HEK293 (cell line): ENCODE data around the gene ABCB10.

Source experiments
- HOXD13 ChIP-seq: sonication (generic); formaldehyde crosslinking; IDR thresholded peaks from 2 replicates; pipeline ENCODE4 v1.8.0; 2022; ENCODE audit warnings: missing genetic modification reagents, borderline replicate concordance
- MEIS1 ChIP-seq: sonication (generic); formaldehyde crosslinking; IDR thresholded peaks from 2 replicates; pipeline ENCODE4 v1.8.1; 2022; ENCODE audit warnings: missing genetic modification reagents, mild to moderate bottlenecking, borderline replicate concordance
- PRDM1 ChIP-seq: fragments of 450-650 bp; formaldehyde crosslinking; IDR thresholded peaks from 2 replicates; pipeline ENCODE4; 2016; ENCODE audit warnings: missing biosample characterization, missing genetic modification characterization
- PRDM4 ChIP-seq: fragments of 450-650 bp; formaldehyde crosslinking; IDR thresholded peaks from 2 replicates; pipeline ENCODE4 v1.5.1; 2017; ENCODE audit warnings: missing biosample characterization, missing genetic modification characterization
- ZBTB20 ChIP-seq: fragments of 450-650 bp; formaldehyde crosslinking; IDR thresholded peaks from 2 replicates; pipeline ENCODE4 v1.5.1; 2016; ENCODE audit warnings: missing biosample characterization, missing genetic modification characterization
- ZBTB8A ChIP-seq: fragments of 450-650 bp; formaldehyde crosslinking; IDR thresholded peaks from 2 replicates; pipeline ENCODE4 v1.5.1; 2016; ENCODE audit warnings: missing biosample characterization, missing genetic modification characterization
- ZFHX2 ChIP-seq: fragments of 450-650 bp; formaldehyde crosslinking; conservative IDR thresholded peaks from 2 replicates; pipeline ENCODE4 v1.5.1; 2016; ENCODE audit warnings: missing biosample characterization, missing genetic modification characterization
- ZNF2 ChIP-seq: fragments of 450-650 bp; formaldehyde crosslinking; IDR thresholded peaks from 2 replicates; pipeline ENCODE4 v1.5.1; 2016; ENCODE audit warnings: missing biosample characterization, missing genetic modification characterization
- ZNF211 ChIP-seq: fragments of 450-650 bp; formaldehyde crosslinking; IDR thresholded peaks from 2 replicates; pipeline ENCODE4 v1.5.1; 2016; ENCODE audit warnings: low read depth, missing biosample characterization, missing genetic modification characterization
- ZNF266 ChIP-seq: fragments of 450-650 bp; formaldehyde crosslinking; IDR thresholded peaks from 2 replicates; pipeline ENCODE4 v1.5.1; 2016; ENCODE audit warnings: missing biosample characterization, missing genetic modification characterization, low read depth
- ZNF324 ChIP-seq: fragments of 450-650 bp; formaldehyde crosslinking; IDR thresholded peaks from 2 replicates; pipeline ENCODE4 v1.5.1; 2016; ENCODE audit warnings: missing biosample characterization, missing genetic modification characterization
- ZNF341 ChIP-seq: fragments of 450-650 bp; formaldehyde crosslinking; IDR thresholded peaks from 2 replicates; pipeline ENCODE4; 2016; ENCODE audit warnings: low read depth, missing biosample characterization, missing genetic modification characterization
- ZNF501 ChIP-seq: fragments of 450-650 bp; formaldehyde crosslinking; IDR thresholded peaks from 2 replicates; pipeline ENCODE4 v1.5.1; 2016; ENCODE audit warnings: missing biosample characterization, missing genetic modification characterization
- ZNF513 ChIP-seq: fragments of 450-650 bp; IDR thresholded peaks from 2 replicates; pipeline ENCODE4 v1.5.1; 2018; ENCODE audit warnings: missing biosample characterization, missing genetic modification characterization
- ZNF610 ChIP-seq: fragments of 450-650 bp; formaldehyde crosslinking; IDR thresholded peaks from 2 replicates; pipeline ENCODE4 v1.5.1; 2016; ENCODE audit warnings: missing biosample characterization, missing genetic modification characterization, borderline replicate concordance
- ZNF639 ChIP-seq: fragments of 450-650 bp; formaldehyde crosslinking; IDR thresholded peaks from 2 replicates; pipeline ENCODE4 v1.5.1; 2016; ENCODE audit warnings: missing biosample characterization, missing genetic modification characterization
- ZNF747 ChIP-seq: fragments of 450-650 bp; formaldehyde crosslinking; IDR thresholded peaks from 2 replicates; pipeline ENCODE4 v1.5.1; 2016; ENCODE audit warnings: missing biosample characterization, missing genetic modification characterization
- ZNF843 ChIP-seq: fragments of 450-650 bp; formaldehyde crosslinking; IDR thresholded peaks from 2 replicates; pipeline ENCODE4 v1.5.1; 2016; ENCODE audit warnings: missing biosample characterization, missing genetic modification characterization
- ZXDB ChIP-seq: fragments of 450-650 bp; formaldehyde crosslinking; IDR thresholded peaks from 2 replicates; pipeline ENCODE4 v1.5.1; 2016; ENCODE audit warnings: missing biosample characterization, missing genetic modification characterization
- TF ChIP-seq, protein P1 (sequence below): fragments of 450-650 bp; formaldehyde crosslinking; IDR thresholded peaks from 2 replicates; pipeline ENCODE4 v1.5.1; 2016; ENCODE audit warnings: missing biosample characterization, missing genetic modification characterization, borderline replicate concordance
- TF ChIP-seq, protein P2 (sequence below): fragments of 450-650 bp; formaldehyde crosslinking; optimal IDR thresholded peaks from 2 replicates; pipeline ENCODE3; 2016; ENCODE audit warnings: missing biosample characterization, mild to moderate bottlenecking, missing genetic modification characterization
- TF ChIP-seq, protein P3 (sequence below): fragments of 450-650 bp; formaldehyde crosslinking; IDR thresholded peaks from 2 replicates; pipeline ENCODE4 v1.5.1; 2016; ENCODE audit warnings: missing biosample characterization, missing genetic modification characterization
- TF ChIP-seq, protein P4 (sequence below): fragments of 450-650 bp; formaldehyde crosslinking; IDR thresholded peaks from 2 replicates; pipeline ENCODE4 v1.5.1; 2016; ENCODE audit warnings: missing biosample characterization, missing genetic modification characterization

ABCB10 gene

GRCh38 chr1:229507951-229508822 is 50.3 kb downstream of the ABCB10 start, which contains the start of gene NUP133 (continued):
- TF ChIP-seq, protein P1, sequence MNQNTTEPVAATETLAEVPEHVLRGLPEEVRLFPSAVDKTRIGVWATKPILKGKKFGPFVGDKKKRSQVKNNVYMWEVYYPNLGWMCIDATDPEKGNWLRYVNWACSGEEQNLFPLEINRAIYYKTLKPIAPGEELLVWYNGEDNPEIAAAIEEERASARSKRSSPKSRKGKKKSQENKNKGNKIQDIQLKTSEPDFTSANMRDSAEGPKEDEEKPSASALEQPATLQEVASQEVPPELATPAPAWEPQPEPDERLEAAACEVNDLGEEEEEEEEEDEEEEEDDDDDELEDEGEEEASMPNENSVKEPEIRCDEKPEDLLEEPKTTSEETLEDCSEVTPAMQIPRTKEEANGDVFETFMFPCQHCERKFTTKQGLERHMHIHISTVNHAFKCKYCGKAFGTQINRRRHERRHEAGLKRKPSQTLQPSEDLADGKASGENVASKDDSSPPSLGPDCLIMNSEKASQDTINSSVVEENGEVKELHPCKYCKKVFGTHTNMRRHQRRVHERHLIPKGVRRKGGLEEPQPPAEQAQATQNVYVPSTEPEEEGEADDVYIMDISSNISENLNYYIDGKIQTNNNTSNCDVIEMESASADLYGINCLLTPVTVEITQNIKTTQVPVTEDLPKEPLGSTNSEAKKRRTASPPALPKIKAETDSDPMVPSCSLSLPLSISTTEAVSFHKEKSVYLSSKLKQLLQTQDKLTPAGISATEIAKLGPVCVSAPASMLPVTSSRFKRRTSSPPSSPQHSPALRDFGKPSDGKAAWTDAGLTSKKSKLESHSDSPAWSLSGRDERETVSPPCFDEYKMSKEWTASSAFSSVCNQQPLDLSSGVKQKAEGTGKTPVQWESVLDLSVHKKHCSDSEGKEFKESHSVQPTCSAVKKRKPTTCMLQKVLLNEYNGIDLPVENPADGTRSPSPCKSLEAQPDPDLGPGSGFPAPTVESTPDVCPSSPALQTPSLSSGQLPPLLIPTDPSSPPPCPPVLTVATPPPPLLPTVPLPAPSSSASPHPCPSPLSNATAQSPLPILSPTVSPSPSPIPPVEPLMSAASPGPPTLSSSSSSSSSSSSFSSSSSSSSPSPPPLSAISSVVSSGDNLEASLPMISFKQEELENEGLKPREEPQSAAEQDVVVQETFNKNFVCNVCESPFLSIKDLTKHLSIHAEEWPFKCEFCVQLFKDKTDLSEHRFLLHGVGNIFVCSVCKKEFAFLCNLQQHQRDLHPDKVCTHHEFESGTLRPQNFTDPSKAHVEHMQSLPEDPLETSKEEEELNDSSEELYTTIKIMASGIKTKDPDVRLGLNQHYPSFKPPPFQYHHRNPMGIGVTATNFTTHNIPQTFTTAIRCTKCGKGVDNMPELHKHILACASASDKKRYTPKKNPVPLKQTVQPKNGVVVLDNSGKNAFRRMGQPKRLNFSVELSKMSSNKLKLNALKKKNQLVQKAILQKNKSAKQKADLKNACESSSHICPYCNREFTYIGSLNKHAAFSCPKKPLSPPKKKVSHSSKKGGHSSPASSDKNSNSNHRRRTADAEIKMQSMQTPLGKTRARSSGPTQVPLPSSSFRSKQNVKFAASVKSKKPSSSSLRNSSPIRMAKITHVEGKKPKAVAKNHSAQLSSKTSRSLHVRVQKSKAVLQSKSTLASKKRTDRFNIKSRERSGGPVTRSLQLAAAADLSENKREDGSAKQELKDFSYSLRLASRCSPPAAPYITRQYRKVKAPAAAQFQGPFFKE (tag by site-specific recombination), result no peak
- TF ChIP-seq ZNF341 (tag by site-specific recombination), result peak; percentile 62
- no peak for TF ChIP-seq MEIS1 (CRISPR knock-in tag)
- no peak for TF ChIP-seq ZNF513 (tag by site-specific recombination)
- TF ChIP-seq ZNF2 (tag by site-specific recombination), result peak; percentile 91
- TF ChIP-seq ZNF211, result no peak
- TF ChIP-seq, protein P2, sequence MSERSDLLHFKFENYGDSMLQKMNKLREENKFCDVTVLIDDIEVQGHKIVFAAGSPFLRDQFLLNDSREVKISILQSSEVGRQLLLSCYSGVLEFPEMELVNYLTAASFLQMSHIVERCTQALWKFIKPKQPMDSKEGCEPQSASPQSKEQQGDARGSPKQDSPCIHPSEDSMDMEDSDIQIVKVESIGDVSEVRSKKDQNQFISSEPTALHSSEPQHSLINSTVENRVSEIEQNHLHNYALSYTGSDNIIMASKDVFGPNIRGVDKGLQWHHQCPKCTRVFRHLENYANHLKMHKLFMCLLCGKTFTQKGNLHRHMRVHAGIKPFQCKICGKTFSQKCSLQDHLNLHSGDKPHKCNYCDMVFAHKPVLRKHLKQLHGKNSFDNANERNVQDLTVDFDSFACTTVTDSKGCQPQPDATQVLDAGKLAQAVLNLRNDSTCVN (tag by site-specific recombination), result peak; percentile 80
- TF ChIP-seq ZNF747 (tag by site-specific recombination), result no peak
- TF ChIP-seq ZNF501 (tag by site-specific recombination), result peak; percentile 100
- TF ChIP-seq ZFHX2 (tag by site-specific recombination), result peak; percentile 92
- TF ChIP-seq, protein P3, sequence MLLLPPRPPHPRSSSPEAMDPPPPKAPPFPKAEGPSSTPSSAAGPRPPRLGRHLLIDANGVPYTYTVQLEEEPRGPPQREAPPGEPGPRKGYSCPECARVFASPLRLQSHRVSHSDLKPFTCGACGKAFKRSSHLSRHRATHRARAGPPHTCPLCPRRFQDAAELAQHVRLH (tag by site-specific recombination), result peak; percentile 95
- peak; percentile 68; the same call in 1 of the 2 replicates for TF ChIP-seq ZNF610
- peak; percentile 88; the same call in 1 of the 2 replicates for TF ChIP-seq ZNF324 (tag by site-specific recombination)
- peak; percentile 99 for TF ChIP-seq ZXDB (tag by site-specific recombination)
- TF ChIP-seq PRDM4 (tag by site-specific recombination), result no peak
- TF ChIP-seq, protein P4, sequence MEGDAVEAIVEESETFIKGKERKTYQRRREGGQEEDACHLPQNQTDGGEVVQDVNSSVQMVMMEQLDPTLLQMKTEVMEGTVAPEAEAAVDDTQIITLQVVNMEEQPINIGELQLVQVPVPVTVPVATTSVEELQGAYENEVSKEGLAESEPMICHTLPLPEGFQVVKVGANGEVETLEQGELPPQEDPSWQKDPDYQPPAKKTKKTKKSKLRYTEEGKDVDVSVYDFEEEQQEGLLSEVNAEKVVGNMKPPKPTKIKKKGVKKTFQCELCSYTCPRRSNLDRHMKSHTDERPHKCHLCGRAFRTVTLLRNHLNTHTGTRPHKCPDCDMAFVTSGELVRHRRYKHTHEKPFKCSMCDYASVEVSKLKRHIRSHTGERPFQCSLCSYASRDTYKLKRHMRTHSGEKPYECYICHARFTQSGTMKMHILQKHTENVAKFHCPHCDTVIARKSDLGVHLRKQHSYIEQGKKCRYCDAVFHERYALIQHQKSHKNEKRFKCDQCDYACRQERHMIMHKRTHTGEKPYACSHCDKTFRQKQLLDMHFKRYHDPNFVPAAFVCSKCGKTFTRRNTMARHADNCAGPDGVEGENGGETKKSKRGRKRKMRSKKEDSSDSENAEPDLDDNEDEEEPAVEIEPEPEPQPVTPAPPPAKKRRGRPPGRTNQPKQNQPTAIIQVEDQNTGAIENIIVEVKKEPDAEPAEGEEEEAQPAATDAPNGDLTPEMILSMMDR, result no peak
- TF ChIP-seq ZBTB8A (tag by site-specific recombination), result peak; percentile 89
- TF ChIP-seq HOXD13, result 0 out of 2 replicates have a peak, but pooled peaks have one; percentile 52
- TF ChIP-seq ZBTB20 (tag by site-specific recombination), result peak; percentile 84
- no peak for TF ChIP-seq PRDM1 (tag by site-specific recombination)
- no peak for TF ChIP-seq ZNF266 (tag by site-specific recombination)
- peak; percentile 79 for TF ChIP-seq ZNF843 (tag by site-specific recombination)
- TF ChIP-seq ZNF639 (tag by site-specific recombination), result peak; percentile 93
